NCI-H2196 (cell line): ENCODE measurements around the gene RANGAP1.
"Not testable (repeated sequence)": the region's sequence is repeated elsewhere in the genome, so short reads cannot be mapped to it uniquely, and the experiment has no call there.

Experiments
- DNase-seq: peaks from one replicate; lab custom pipeline; 2025; ENCODE audit not compliant: unreplicated experiment; lab: John Stamatoyannopoulos, UW

Gene RANGAP1

GRCh38 chr22:41261541-41262249 is 24.3 kb downstream of the RANGAP1 start:
- DNase-seq = peak; percentile 65

- no peak for DNase-seq
These were observed 25.1 kb downstream of the RANGAP1 start for GRCh38 chr22:41260871-41261270.

GRCh38 chr22:41259756-41260155 is 26.2 kb downstream of the RANGAP1 start:
- not testable (repeated sequence) for DNase-seq

GRCh38 chr22:41257696-41258095 is 28.3 kb downstream of the RANGAP1 start:
- DNase-seq = no peak

GRCh38 chr22:41256254-41257253 is 29.4 kb downstream of the RANGAP1 start:
- peak; percentile 79 for DNase-seq

GRCh38 chr22:41254230-41254629 is 31.8 kb downstream of the RANGAP1 start:
- no peak for DNase-seq

GRCh38 chr22:41252365-41252764 is 33.6 kb downstream of the RANGAP1 start:
- DNase-seq = no peak

GRCh38 chr22:41250127-41250526 is 35.9 kb downstream of the RANGAP1 start:
- DNase-seq = no peak

- no peak for DNase-seq
These were observed 36.5 kb downstream of the RANGAP1 start for GRCh38 chr22:41249442-41249841.

- no peak for DNase-seq
These were observed 37.2 kb downstream of the RANGAP1 start for GRCh38 chr22:41248758-41249157.

GRCh38 chr22:41248314-41248713 is 37.7 kb downstream of the RANGAP1 start:
- DNase-seq = no peak

- DNase-seq = no peak
These were observed 38.3 kb downstream of the RANGAP1 start for GRCh38 chr22:41247703-41248102.

GRCh38 chr22:41245917-41246499 is 40.0 kb downstream of the RANGAP1 start:
- no peak for DNase-seq

- DNase-seq = no peak
These were observed 42.6 kb downstream of the RANGAP1 start for GRCh38 chr22:41243361-41243760.

GRCh38 chr22:41242396-41243117 is 43.4 kb downstream of the RANGAP1 start:
- no peak for DNase-seq

GRCh38 chr22:41241133-41241676 is 44.8 kb downstream of the RANGAP1 start:
- no peak for DNase-seq

- DNase-seq = no peak
These were observed 45.4 kb downstream of the RANGAP1 start, which contains the start of gene CHADL for GRCh38 chr22:41240377-41241132. Gene CHADL, minus strand, starts transcription at chr22:41240931. Its CDS starts 50 bp downstream, at chr22:41240881.

- DNase-seq = no peak
These were observed 46.4 kb downstream of the RANGAP1 start for GRCh38 chr22:41239443-41240128.
